ENCODE data around the gene SEL1L2. TPM values are rescaled to one million over a fixed set of nuclear protein-coding genes. Genes with fewer than 3 reads are reported as not detected.

SEL1L2 gene
- total and polyA plus RNA-seq, 4 experiments from 2014 or later = not detected

GRCh38 chr20:13800728-13801134 lies 189.7 kb downstream of the SEL1L2 start:
- Histone ChIP-seq H3K4me3 (ENCODE audit: low read length in 2 of 2) (no peak overlapping the region), H3K27me3 (ENCODE audit: insufficient read depth, low read length) (no peaks in the 10 kb centered on the region), H3K27ac (ENCODE audit: low read depth, low read length) (no peak overlapping the region), H3K36me3 (ENCODE audit: insufficient read depth, low read length) (peaks cover 53% of the 10 kb centered on the region), H3K4me1 (ENCODE audit: insufficient read depth, low read length) (no peaks in the 10 kb centered on the region), H3K9me3 (ENCODE audit: control insufficient read depth in 1 of 2, low read length in 2 of 2) (no peaks in the 10 kb centered on the region)
- Mint-ChIP-seq H3K36me3 (peaks cover 44 to 80% of the 10 kb centered on the region in 2 donors), H3K27ac (no peak overlapping the region), H3K4me1 (peaks cover 0 to 9% (median 8%) of the 10 kb centered on the region in 4 donors), H3K27me3 (no peaks in the 10 kb centered on the region), H3K4me3 (no peak overlapping the region), H3K9me3 (no peaks in the 10 kb centered on the region)
- ChIA-PET CTCF (ENCODE audit: partially characterized antibody) (interaction anchor here (0.7 to 1.2 kb wide), 3 partner anchors 12 to 19 kb away, joined by 3 to 5 read pairs (median 4); no protein-coding TSS in a partner anchor), POLR2A (ENCODE audit: partially characterized antibody) (no interaction called here)
- no peak for DNase-seq
- intact Hi-C loops (cut with micrococcal nuclease) = no loop called here

GRCh38 chr20:13799974-13800373 lies 190.4 kb downstream of the SEL1L2 start:
- no peaks in the 10 kb centered on the region for H3K27me3 Mint-ChIP-seq
- H3K4me3 Mint-ChIP-seq = peak overlapping the region in 1 of 8 donors; percentile 45
- Histone ChIP-seq H3K27ac (ENCODE audit: low read depth, low read length) (no peak overlapping the region), H3K27me3 (ENCODE audit: insufficient read depth, low read length) (no peaks in the 10 kb centered on the region), H3K4me3 (ENCODE audit: low read length in 2 of 2) (no peak overlapping the region), H3K36me3 (ENCODE audit: insufficient read depth, low read length) (peaks cover 61% of the 10 kb centered on the region), H3K4me1 (ENCODE audit: insufficient read depth, low read length) (no peaks in the 10 kb centered on the region), H3K9me3 (ENCODE audit: control insufficient read depth in 1 of 2, low read length in 2 of 2) (no peaks in the 10 kb centered on the region)
- peaks cover 44 to 84% of the 10 kb centered on the region in 2 donors for H3K36me3 Mint-ChIP-seq
- DNase-seq = no peak
- H3K9me3 Mint-ChIP-seq = no peaks in the 10 kb centered on the region
- intact Hi-C loops (cut with micrococcal nuclease) = no loop called here
- ChIA-PET POLR2A (ENCODE audit: partially characterized antibody) (no interaction called here), CTCF (ENCODE audit: partially characterized antibody) (interaction anchor here (0.7 to 1.2 kb wide), 3 partner anchors 11 to 20 kb away, joined by 3 to 5 read pairs (median 4); no protein-coding TSS in a partner anchor)
- H3K27ac Mint-ChIP-seq = peak overlapping the region in 4 of 7 donors; percentile 9 to 82 (median 26)
- peaks cover 0 to 9% (median 8%) of the 10 kb centered on the region in 4 donors for H3K4me1 Mint-ChIP-seq

Other genes with a start within 250 kb of the SEL1L2 start
- 10 to 100 TPM; 13.5 to 13.8 TPM for gene ESF1, start 205.7 kb downstream of the SEL1L2 start, total RNA-seq
- gene ESF1, start 205.7 kb downstream of the SEL1L2 start, polyA plus RNA-seq = 1 to 10 TPM; 8.9 to 9.4 TPM
- 10 to 100 TPM; 23.6 to 26.8 TPM for gene NDUFAF5, start 205.6 kb downstream of the SEL1L2 start, total RNA-seq
- gene NDUFAF5, start 205.6 kb downstream of the SEL1L2 start, polyA plus RNA-seq = 1 to 10 TPM; 4.0 to 9.5 TPM
- not detected for gene MACROD2, start 4.9 kb upstream of the SEL1L2 start, total RNA-seq
- not detected for gene MACROD2, start 4.9 kb upstream of the SEL1L2 start, polyA plus RNA-seq

Measured in CD4-positive, alpha-beta memory T cell (primary cell).